Chondrocyte (in vitro differentiated cells): ENCODE results near the gene SESN3. TPM values are rescaled to one million over a fixed set of nuclear protein-coding genes. Genes with fewer than 3 reads are reported as not detected.
"Not testable (repeated sequence)": the region's sequence is repeated elsewhere in the genome, so short reads cannot be mapped to it uniquely, and the experiment has no call there.

Source experiments
- DNase-seq: peaks from one replicate; pipeline ENCODE4 v3.0.0; 2021; ENCODE audit warnings: mixed read lengths, low spot score
- H3K27ac Mint-ChIP-seq: one replicate; pipeline ENCODE4 v1.8.0; 2021; ENCODE audit warnings: mild to moderate bottlenecking, moderate library complexity, mixed read lengths; ENCODE audit not compliant: unreplicated experiment
- H3K27me3 Mint-ChIP-seq: 2 replicates; pipeline ENCODE4 v1.8.0; 2021; ENCODE audit warnings: low read depth, mixed read lengths
- H3K36me3 Mint-ChIP-seq: 2 replicates; pipeline ENCODE4 v1.8.0; 2021; ENCODE audit warnings: low read depth, mixed read lengths
- H3K4me1 Mint-ChIP-seq: 2 replicates; pipeline ENCODE4 v1.8.0; 2021; ENCODE audit warnings: low read depth, mild to moderate bottlenecking, mixed read lengths
- H3K4me3 Mint-ChIP-seq: one replicate; pipeline ENCODE4 v1.8.0; 2021; ENCODE audit warnings: mild to moderate bottlenecking, moderate library complexity, mixed read lengths; ENCODE audit not compliant: unreplicated experiment
- H3K9me3 Mint-ChIP-seq: 2 replicates; pipeline ENCODE4 v1.8.0; 2021; ENCODE audit warnings: low read depth, mixed read lengths
- total RNA-seq: library from RNA; stranded (reverse); gene quantifications from 3 replicates; pipeline ENCODE4 v1.2.1, GENCODE V29; 2021
- TF ChIP-seq, protein P1 (sequence below): fragments of 200-600 bp; sonication (generic); IDR thresholded peaks from 2 replicates; pipeline ENCODE4 v1.5.0; 2021; ENCODE audit warnings: antibody characterized with exemption, mild to moderate bottlenecking, moderate library complexity

Gene SESN3
- total RNA-seq, 1 donor from 2014 or later, result 104 TPM

DNA sequence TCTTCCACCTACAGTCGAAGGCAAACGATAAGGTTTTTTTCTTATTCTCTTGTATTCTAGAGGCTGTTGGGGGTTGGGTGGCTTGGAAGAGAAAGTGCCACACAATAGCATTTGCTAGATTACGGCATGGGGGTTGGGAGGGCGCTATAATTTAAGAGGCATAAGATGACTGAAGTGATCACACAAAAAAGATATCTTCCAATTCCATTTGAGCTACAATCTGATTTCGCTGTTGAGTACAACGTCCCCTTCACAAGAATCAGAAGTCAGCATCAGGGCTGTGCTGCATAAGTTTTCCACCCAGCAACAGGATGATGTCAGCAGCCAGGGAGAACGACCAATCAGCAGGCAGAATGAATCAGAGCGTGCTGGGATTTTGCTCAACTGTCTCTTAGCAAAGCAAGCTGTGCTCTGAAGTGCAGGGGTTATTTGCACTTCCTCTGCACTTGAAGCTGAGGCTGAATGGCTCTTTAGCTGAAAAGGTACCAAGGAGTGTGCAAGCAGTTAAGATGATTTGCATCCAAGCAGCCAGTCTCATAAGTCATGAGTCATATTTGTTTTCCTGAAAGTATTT, 23.2 kb upstream of the SESN3 start:
- peaks cover 2% of the 10 kb centered on the region for H3K27me3 Mint-ChIP-seq
- peak overlapping the region; percentile 67 for H3K4me3 Mint-ChIP-seq
- peaks cover 27% of the 10 kb centered on the region for H3K4me1 Mint-ChIP-seq
- H3K9me3 Mint-ChIP-seq, result no peaks in the 10 kb centered on the region
- peak overlapping the region; percentile 70 for H3K27ac Mint-ChIP-seq
- DNase-seq, result no peak
- H3K36me3 Mint-ChIP-seq, result no peaks in the 10 kb centered on the region
- TF ChIP-seq, protein P1, sequence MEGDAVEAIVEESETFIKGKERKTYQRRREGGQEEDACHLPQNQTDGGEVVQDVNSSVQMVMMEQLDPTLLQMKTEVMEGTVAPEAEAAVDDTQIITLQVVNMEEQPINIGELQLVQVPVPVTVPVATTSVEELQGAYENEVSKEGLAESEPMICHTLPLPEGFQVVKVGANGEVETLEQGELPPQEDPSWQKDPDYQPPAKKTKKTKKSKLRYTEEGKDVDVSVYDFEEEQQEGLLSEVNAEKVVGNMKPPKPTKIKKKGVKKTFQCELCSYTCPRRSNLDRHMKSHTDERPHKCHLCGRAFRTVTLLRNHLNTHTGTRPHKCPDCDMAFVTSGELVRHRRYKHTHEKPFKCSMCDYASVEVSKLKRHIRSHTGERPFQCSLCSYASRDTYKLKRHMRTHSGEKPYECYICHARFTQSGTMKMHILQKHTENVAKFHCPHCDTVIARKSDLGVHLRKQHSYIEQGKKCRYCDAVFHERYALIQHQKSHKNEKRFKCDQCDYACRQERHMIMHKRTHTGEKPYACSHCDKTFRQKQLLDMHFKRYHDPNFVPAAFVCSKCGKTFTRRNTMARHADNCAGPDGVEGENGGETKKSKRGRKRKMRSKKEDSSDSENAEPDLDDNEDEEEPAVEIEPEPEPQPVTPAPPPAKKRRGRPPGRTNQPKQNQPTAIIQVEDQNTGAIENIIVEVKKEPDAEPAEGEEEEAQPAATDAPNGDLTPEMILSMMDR, result no peak

DNA sequence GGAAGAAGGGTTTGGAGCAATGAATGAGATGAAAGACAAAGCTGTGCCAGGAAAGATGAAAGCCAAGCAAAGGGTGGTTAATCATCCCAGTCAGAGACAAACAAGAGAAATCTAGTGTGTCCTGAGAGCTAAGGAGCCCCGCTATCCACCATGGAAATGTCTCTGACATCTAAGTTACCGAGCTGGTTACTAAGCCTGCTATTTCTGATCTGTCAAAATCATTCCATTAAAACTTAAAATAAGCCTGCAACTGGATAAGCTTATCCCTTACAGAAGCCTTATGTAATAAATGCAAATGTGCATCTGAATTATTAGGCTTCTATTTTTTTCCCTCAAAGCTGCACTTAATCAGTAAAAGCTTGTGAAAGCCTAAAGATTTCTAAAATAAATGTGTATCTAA, 22.1 kb upstream of the SESN3 start:
- Mint-ChIP-seq H3K4me1 (peaks cover 34% of the 10 kb centered on the region), H3K27ac (no peak overlapping the region), H3K27me3 (peaks cover 2% of the 10 kb centered on the region), H3K9me3 (no peaks in the 10 kb centered on the region), H3K36me3 (no peaks in the 10 kb centered on the region), H3K4me3 (no peak overlapping the region)
- TF ChIP-seq, protein P1, result no peak
- DNase-seq, result no peak

DNA sequence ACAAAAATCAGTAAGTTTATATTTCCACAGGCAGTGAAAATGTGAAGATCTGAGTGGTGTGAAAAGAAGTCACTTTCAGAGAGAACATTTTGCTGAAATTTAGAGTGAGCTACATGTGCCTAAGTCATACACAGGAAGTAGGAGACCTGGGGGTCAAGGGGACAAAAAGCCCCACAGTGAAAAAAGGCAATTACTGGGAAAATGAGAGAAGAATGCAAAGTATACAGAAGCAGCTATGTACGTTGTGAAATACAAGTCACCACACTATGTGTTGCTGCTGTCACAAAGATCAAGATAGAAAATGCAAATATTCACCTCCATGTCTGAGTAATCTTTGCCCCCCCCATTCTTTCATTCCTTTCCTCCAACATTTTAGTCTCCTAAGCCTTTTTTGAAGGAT, 21.6 kb upstream of the SESN3 start:
- DNase-seq, result no peak
- H3K27me3 Mint-ChIP-seq, result peaks cover 2% of the 10 kb centered on the region
- no peaks in the 10 kb centered on the region for H3K9me3 Mint-ChIP-seq
- H3K36me3 Mint-ChIP-seq, result no peaks in the 10 kb centered on the region
- H3K4me1 Mint-ChIP-seq, result peaks cover 40% of the 10 kb centered on the region
- TF ChIP-seq, protein P1, result no peak
- H3K27ac Mint-ChIP-seq, result no peak overlapping the region
- H3K4me3 Mint-ChIP-seq, result no peak overlapping the region

DNA sequence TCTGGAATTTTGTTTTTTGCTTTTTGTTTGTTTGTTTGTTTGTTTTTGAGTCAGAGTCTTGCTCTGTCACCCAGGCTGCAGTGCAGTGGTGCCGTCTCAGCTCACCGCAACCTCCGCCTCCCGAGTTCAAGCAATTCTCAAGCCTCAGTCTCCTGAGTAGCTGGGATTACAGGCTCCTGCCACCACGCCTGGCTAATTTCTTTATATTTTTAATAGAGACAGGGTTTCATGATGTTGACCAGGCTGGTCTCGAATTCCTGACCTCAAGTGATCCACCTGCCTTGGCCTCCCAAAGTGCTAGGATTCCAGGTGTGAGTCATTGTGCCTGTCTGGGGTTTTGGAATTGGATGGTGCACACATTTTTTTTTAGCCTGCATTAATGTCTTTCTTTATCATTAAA, 20.9 kb upstream of the SESN3 start:
- not testable (repeated sequence) for H3K9me3 Mint-ChIP-seq, H3K27me3 Mint-ChIP-seq, DNase-seq, H3K27ac Mint-ChIP-seq, H3K36me3 Mint-ChIP-seq, H3K4me3 Mint-ChIP-seq
- H3K4me1 Mint-ChIP-seq, result peaks cover 47% of the 10 kb centered on the region

DNA sequence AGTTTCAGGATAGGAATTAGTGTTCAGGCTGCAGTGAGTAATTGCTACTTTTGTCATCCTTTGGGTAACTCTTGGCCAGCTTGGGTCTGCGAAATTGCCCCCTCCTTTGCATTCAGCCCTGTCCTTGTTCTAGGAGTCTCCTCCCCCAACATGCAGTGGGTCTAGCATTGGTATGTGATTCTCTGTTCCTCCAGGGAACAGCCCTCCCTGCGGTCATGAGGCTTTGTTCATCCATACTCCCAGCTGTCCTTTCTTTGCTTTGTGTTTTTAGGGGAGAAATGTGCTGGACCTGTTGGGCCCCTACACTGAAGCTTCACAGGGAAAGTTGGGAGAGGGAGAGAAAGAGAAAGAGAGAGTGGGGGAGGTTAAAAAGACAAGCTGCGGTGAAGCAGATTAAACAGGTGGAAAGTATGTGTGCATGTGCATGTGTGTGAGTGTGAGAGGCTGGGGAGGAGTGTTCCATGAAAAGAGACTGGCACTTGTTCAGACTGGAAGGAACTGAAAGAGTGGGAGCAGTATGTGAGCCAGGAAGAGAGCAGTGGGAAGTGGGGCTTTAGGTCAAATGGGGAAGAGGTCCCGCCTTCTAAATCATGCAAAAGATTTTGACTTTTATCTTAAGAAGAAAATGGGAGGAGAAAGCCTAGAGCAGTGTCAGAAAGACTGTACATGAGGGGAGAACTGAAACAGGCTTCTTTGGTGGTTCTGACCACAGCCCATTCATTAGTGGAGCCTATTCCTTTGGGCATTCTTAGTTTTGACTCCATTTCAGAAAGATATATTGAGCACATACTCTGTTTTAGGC, 17.9 kb upstream of the SESN3 start:
- Mint-ChIP-seq H3K27ac (no peak overlapping the region), H3K4me3 (no peak overlapping the region), H3K27me3 (no peaks in the 10 kb centered on the region), H3K9me3 (no peaks in the 10 kb centered on the region), H3K4me1 (peaks cover 37% of the 10 kb centered on the region), H3K36me3 (no peaks in the 10 kb centered on the region)
- TF ChIP-seq, protein P1, result no peak
- no peak for DNase-seq
